ENCODE data around the gene OLFML2A.

DNA sequence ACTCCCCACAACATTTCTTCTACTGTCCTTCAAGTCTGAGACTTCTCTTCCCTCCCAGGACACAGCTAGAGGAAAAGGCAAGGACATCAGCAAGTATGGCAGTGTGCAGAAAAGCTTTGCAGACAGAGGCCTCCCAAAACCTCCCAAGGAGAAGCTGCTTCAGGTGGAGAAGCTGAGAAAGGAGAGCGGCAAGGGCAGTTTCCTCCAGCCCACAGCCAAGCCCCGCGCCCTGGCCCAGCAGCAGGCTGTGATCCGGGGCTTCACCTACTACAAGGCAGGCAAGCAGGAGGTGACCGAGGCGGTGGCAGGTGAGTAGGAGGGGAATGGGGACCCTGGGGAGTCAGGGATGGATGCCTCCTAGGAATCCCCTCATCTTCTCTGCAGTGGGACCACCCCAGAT lies 24.4 kb downstream of the OLFML2A start:
- TF ChIP-seq EZH2phosphoT487 (IDR thresholded peaks at IDR 0.05; ENCODE audit: insufficient read depth, low read depth) (no peak), EZH2 (IDR thresholded peaks at IDR 0.05; ENCODE audit: insufficient read depth, poor library complexity, severe bottlenecking) (no peak)
